NT2/D1 (cell line): ENCODE results near the gene TPM1.

Experiments used
- DNase-seq: peaks from one replicate; pipeline ENCODE4 v3.0.0-alpha.2; 2011; ENCODE audit warnings: low read depth, low spot score
- H3K27me3 ChIP-seq: 2 replicates; pipeline ENCODE4 v1.6.0; 2011; ENCODE audit warnings: mild to moderate bottlenecking; ENCODE audit not compliant: insufficient read length, insufficient read depth
- H3K36me3 ChIP-seq: 2 replicates; pipeline ENCODE4 v1.6.1; 2011; ENCODE audit warnings: mild to moderate bottlenecking, low read length, mixed read lengths; ENCODE audit not compliant: insufficient read depth, insufficient read length
- H3K4me1 ChIP-seq: 2 replicates; pipeline ENCODE4 v1.5.1; 2011; ENCODE audit not compliant: insufficient read depth, insufficient read length
- H3K4me3 ChIP-seq: 2 replicates; pipeline ENCODE4 v1.5.1; 2011; ENCODE audit warnings: low read depth; ENCODE audit not compliant: insufficient read length
- H3K9ac ChIP-seq: 2 replicates; pipeline ENCODE4 v1.6.0; 2011; ENCODE audit warnings: low read depth; ENCODE audit not compliant: insufficient read length
- H3K9me3 ChIP-seq: 2 replicates; pipeline ENCODE4 v1.5.1; 2011; ENCODE audit warnings: mild to moderate bottlenecking, low read length; ENCODE audit not compliant: insufficient read depth
- SUZ12 ChIP-seq: IDR thresholded peaks from 2 replicates; pipeline ENCODE4 v1.6.1; 2011; ENCODE audit not compliant: insufficient read length, insufficient read depth; ENCODE audit errors: extremely low read depth
- YY1 ChIP-seq: IDR thresholded peaks from 2 replicates; pipeline ENCODE4 v1.6.1; 2011; ENCODE audit not compliant: insufficient read length, insufficient read depth
- ZNF274 ChIP-seq: IDR thresholded peaks from 2 replicates; pipeline ENCODE4 v1.6.1; 2011; ENCODE audit warnings: mild to moderate bottlenecking, low read depth, low read length

Gene TPM1

GRCh38 chr15:62999178-62999577 is 43.4 kb upstream of the TPM1 start:
- TF ChIP-seq SUZ12: no peak
- TF ChIP-seq YY1: no peak
- no peak for TF ChIP-seq ZNF274
- H3K9me3 ChIP-seq: no peaks in the 10 kb centered on the region
- H3K36me3 ChIP-seq: no peaks in the 10 kb centered on the region
- H3K4me3 ChIP-seq: no peak overlapping the region
- H3K27me3 ChIP-seq: no peaks in the 10 kb centered on the region
- H3K4me1 ChIP-seq: peaks cover 2% of the 10 kb centered on the region
- H3K9ac ChIP-seq: no peak overlapping the region
- no peak for DNase-seq

DNA sequence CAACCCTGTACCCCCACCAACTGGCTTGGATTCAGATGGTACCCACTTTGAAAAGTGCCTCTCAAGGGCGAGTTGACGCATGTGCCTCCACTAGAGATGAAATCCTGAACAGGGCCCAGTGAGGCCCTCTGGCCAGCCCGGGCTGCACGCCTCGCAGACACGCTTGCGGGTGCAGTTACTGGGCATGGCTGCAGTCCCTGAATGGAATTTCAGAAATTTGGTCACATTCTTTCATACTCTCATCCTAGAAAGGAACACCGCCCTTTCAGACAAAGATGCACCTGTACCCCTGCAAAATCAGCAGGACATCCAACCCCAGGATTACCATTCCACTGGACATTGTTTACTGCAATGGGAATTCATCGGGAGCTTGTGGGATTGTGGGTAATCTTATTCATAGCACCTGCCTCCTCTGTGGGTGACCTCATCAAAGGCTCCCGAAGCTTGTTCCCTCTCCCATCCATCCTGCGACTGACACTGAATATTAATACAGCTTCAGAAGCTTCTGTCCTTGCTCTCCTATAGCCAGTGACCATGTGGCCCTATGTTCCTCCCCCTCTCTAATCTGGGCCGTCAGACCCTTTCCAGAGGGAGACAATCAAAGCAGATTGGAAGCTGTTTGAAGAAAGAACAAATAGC is 42.5 kb upstream of the TPM1 start:
- DNase-seq: no peak
- H3K27me3 ChIP-seq: no peaks in the 10 kb centered on the region
- no peak for TF ChIP-seq SUZ12
- TF ChIP-seq YY1: no peak
- TF ChIP-seq ZNF274: no peak
- H3K9me3 ChIP-seq: no peaks in the 10 kb centered on the region
- no peak overlapping the region for H3K4me3 ChIP-seq
- no peak overlapping the region for H3K9ac ChIP-seq
- H3K4me1 ChIP-seq: peaks cover 4% of the 10 kb centered on the region
- no peaks in the 10 kb centered on the region for H3K36me3 ChIP-seq

DNA sequence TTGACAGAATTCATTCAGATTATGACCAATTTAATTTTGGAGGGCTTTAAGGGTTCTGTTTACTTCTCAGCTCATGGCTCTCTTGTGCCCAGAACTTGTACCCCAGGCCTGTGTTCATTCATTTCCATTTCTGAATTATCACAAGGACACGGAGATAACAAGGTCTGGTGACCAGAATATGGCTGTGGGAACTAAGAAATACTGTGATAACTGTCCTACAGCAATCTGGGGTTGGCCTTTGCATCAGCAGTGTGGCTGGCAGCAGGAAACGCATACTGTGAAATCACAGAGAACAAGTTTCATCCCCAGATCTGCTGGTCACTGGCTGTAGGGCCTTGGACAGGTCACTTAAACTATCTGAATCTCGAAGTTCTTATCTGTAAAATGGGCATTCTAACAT is 41.8 kb upstream of the TPM1 start:
- H3K9ac ChIP-seq: no peak overlapping the region
- no peak for DNase-seq
- no peak for TF ChIP-seq SUZ12
- TF ChIP-seq YY1: no peak
- no peak for TF ChIP-seq ZNF274
- H3K36me3 ChIP-seq: no peaks in the 10 kb centered on the region
- no peak overlapping the region for H3K4me3 ChIP-seq
- H3K9me3 ChIP-seq: no peaks in the 10 kb centered on the region
- no peaks in the 10 kb centered on the region for H3K27me3 ChIP-seq
- H3K4me1 ChIP-seq: peaks cover 4% of the 10 kb centered on the region

DNA sequence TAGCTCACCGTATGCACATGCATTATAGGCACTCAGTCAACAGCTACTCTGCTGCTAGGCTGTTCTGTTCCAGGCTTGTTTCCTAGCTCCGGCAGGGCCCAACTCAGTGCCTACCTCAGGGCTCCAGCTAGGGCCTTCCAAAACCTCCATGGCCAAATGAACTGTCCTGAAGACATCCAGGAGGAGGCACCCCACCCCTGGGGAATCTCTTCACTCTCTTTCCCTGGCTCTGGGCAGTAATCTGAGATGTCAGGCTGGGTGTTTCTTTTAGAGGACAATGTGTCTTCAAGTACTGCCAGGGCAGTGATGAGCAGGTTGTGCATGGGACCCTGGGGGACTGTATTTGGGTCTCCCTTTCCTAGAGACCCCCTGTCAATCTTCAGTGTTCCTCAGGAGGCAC is 38.3 kb upstream of the TPM1 start:
- no peaks in the 10 kb centered on the region for H3K9me3 ChIP-seq
- no peaks in the 10 kb centered on the region for H3K27me3 ChIP-seq
- TF ChIP-seq YY1 (no peak), SUZ12 (no peak), ZNF274 (no peak)
- H3K36me3 ChIP-seq: no peaks in the 10 kb centered on the region
- H3K4me1 ChIP-seq: peaks cover 4% of the 10 kb centered on the region
- no peak overlapping the region for H3K9ac ChIP-seq
- H3K4me3 ChIP-seq: no peak overlapping the region
- DNase-seq: no peak

DNA sequence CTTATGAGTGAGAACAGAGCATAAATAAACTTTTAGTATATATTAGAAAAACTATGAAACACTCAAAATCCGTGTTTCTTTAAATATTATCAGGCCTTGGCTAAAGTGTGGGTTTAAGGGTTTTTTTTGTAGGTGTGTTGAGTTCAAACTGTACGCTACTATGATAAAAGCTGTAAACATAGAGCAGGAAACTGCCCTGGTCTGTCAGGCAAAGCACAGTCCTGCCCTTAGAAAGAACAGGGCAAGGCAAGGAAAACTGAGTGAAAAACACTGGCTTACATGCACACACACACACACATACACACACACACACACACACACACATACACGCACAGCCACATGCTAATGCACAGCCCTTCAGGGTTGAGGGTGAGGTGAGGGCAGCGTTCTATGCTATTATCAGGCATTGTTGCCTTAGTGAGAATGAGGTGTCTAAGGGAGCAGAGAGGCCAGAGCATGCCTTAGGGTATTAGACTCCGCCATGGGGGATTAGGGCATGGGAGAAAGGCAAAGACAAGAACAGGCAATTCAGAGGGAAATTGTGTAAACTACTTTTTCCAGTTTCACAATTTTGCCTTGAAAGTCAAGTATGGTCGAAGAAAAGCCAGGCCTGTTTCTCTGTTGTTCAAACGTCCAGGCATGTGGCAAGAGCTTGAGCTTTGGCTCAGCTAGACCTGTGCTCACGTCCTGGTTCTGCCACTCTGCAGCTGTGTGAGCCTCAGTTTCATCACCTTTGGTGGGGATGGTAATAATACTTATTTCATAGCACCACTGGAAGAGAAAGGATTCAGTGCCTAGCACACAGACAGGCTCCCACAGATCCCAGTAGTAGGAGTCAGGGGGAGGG is 36.3 kb upstream of the TPM1 start:
- no peak for TF ChIP-seq ZNF274
- TF ChIP-seq YY1: no peak
- TF ChIP-seq SUZ12: no peak
- no peak for DNase-seq

GRCh38 chr15:63008333-63009049 is 34.1 kb upstream of the TPM1 start:
- Histone ChIP-seq H3K9ac (no peak overlapping the region), H3K4me3 (no peak overlapping the region), H3K4me1 (peaks cover 4% of the 10 kb centered on the region), H3K9me3 (no peaks in the 10 kb centered on the region; the same call in 1 of the 2 replicates), H3K27me3 (no peaks in the 10 kb centered on the region), H3K36me3 (no peaks in the 10 kb centered on the region)
- no peak for DNase-seq
- TF ChIP-seq ZNF274 (no peak), YY1 (no peak), SUZ12 (no peak)

More for the DNA sequence above, 36.3 kb upstream of the TPM1 start:
- Histone ChIP-seq H3K36me3 (no peaks in the 10 kb centered on the region), H3K4me3 (no peak overlapping the region), H3K27me3 (no peaks in the 10 kb centered on the region), H3K4me1 (peaks cover 4% of the 10 kb centered on the region), H3K9ac (no peak overlapping the region), H3K9me3 (no peaks in the 10 kb centered on the region)

DNA sequence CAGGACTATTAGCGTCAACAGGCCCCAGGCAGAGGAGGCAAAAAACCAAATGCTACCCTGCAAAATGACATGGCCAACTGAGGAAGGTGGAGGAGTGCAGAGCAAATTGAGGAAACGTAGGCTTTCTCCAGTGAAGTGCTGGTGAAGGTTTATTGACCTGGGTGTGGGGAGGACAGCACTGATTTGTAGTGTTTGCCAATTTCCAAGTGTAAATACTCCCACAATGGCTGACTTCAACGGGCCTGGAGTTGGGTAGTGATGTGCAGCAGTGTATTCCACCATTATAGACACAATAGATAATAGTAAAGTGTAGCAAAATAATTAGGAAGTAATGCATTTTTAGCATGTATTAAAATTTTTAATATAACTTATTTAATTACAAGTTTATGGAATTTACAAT is 32.2 kb upstream of the TPM1 start:
- no peak for DNase-seq
- Histone ChIP-seq H3K4me3 (no peak overlapping the region), H3K4me1 (peaks cover 3% of the 10 kb centered on the region), H3K36me3 (no peaks in the 10 kb centered on the region), H3K27me3 (no peaks in the 10 kb centered on the region), H3K9me3 (no peaks in the 10 kb centered on the region; the same call in 1 of the 2 replicates), H3K9ac (no peak overlapping the region)
- no peak for TF ChIP-seq SUZ12
- no peak for TF ChIP-seq ZNF274
- no peak for TF ChIP-seq YY1
